ENCODE data around the gene SDK2. TPM values are rescaled to one million over a fixed set of nuclear protein-coding genes. Genes with fewer than 3 reads are reported as not detected.

SDK2 gene
- total RNA-seq, 1 experiment from 2014 or later, result 0.67 TPM

- Histone ChIP-seq H3K36me3 (ENCODE audit: insufficient read depth, low read length, poor library complexity, severe bottlenecking) (no peaks in the 10 kb centered on the region), H3K27me3 (replicated peaks; ENCODE audit: insufficient read depth, low read depth, low read length, poor library complexity) (no peaks in the 10 kb centered on the region), H3K27ac (ENCODE audit: low read depth, low read length, poor library complexity, severe bottlenecking) (no peak overlapping the region), H3K9me3 (ENCODE audit: low read depth, low read length, poor library complexity, severe bottlenecking) (no peaks in the 10 kb centered on the region), H3K4me3 (ENCODE audit: low read depth, low read length, poor library complexity, severe bottlenecking) (no peak overlapping the region), H3K4me1 (ENCODE audit: insufficient read depth, low read length, poor library complexity, severe bottlenecking) (no peaks in the 10 kb centered on the region)
- DNase-seq (ENCODE audit: low spot score), result no peak
- ChIA-PET POLR2A (ENCODE audit: low non-redundant PET) (no interaction called here), CTCF (no interaction called here)
- no TSS peak for BruUV-seq (replicated peaks)
- TF ChIP-seq EZH2 (IDR thresholded peaks at IDR 0.05; ENCODE audit: borderline replicate concordance, low read depth, low read length, poor library complexity, severe bottlenecking) (no peak), CTCF (conservative IDR thresholded peaks at IDR 0.05; ENCODE audit: low read depth, low read length) (no peak)
- intact Hi-C loops (cut with micrococcal nuclease; ENCODE audit: unreplicated experiment), result no loop called here
Measured at GRCh38 chr17:73524941-73525679, 119.1 kb downstream of the SDK2 start.

DNA sequence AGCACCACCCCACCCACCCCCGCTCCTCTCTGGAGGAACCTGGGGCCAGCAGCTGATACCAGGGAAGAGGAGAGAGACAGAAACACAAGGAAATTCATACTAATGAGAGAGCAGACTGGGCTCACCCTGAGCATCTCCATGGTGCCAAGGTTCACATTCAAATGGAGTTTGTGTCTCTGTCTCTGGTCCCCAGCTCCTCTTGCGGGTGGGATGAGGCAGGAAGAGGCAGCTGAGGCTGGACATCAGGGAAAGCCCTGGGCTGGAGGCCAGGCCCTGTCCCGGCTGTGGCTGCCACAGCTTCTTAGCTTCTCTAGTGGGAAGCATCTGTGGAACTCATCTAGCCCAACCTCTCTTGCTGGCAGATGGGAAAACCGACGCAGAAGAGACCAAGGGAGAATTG lies 121.5 kb downstream of the SDK2 start:
- Histone ChIP-seq H3K4me1 (ENCODE audit: insufficient read depth, low read length, poor library complexity, severe bottlenecking) (no peaks in the 10 kb centered on the region), H3K4me3 (ENCODE audit: low read depth, low read length, poor library complexity, severe bottlenecking) (no peak overlapping the region), H3K27me3 (replicated peaks; ENCODE audit: insufficient read depth, low read depth, low read length, poor library complexity) (no peaks in the 10 kb centered on the region), H3K9me3 (ENCODE audit: low read depth, low read length, poor library complexity, severe bottlenecking) (no peaks in the 10 kb centered on the region), H3K36me3 (ENCODE audit: insufficient read depth, low read length, poor library complexity, severe bottlenecking) (no peaks in the 10 kb centered on the region), H3K27ac (ENCODE audit: low read depth, low read length, poor library complexity, severe bottlenecking) (no peak overlapping the region)
- intact Hi-C loops (cut with micrococcal nuclease; ENCODE audit: unreplicated experiment), result no loop called here
- BruUV-seq (replicated peaks), result no TSS peak
- TF ChIP-seq CTCF (conservative IDR thresholded peaks at IDR 0.05; ENCODE audit: low read depth, low read length) (no peak), EZH2 (IDR thresholded peaks at IDR 0.05; ENCODE audit: borderline replicate concordance, low read depth, low read length, poor library complexity, severe bottlenecking) (no peak)
- POLR2A ChIA-PET (ENCODE audit: low non-redundant PET), result no interaction called here
- no peak for DNase-seq (ENCODE audit: low spot score)
- CTCF ChIA-PET, result no interaction called here

- no peak for DNase-seq (ENCODE audit: low spot score)
- Histone ChIP-seq H3K4me3 (ENCODE audit: low read depth, low read length, poor library complexity, severe bottlenecking) (no peak overlapping the region), H3K36me3 (ENCODE audit: insufficient read depth, low read length, poor library complexity, severe bottlenecking) (no peaks in the 10 kb centered on the region), H3K4me1 (ENCODE audit: insufficient read depth, low read length, poor library complexity, severe bottlenecking) (no peaks in the 10 kb centered on the region), H3K27me3 (replicated peaks; ENCODE audit: insufficient read depth, low read depth, low read length, poor library complexity) (no peaks in the 10 kb centered on the region), H3K9me3 (ENCODE audit: low read depth, low read length, poor library complexity, severe bottlenecking) (no peaks in the 10 kb centered on the region), H3K27ac (ENCODE audit: low read depth, low read length, poor library complexity, severe bottlenecking) (no peak overlapping the region)
- BruUV-seq (replicated peaks), result no TSS peak
- TF ChIP-seq EZH2 (IDR thresholded peaks at IDR 0.05; ENCODE audit: borderline replicate concordance, low read depth, low read length, poor library complexity, severe bottlenecking), result no peak
- no peak for TF ChIP-seq CTCF (conservative IDR thresholded peaks at IDR 0.05; ENCODE audit: low read depth, low read length)
- ChIA-PET POLR2A (ENCODE audit: low non-redundant PET) (no interaction called here), CTCF (no interaction called here)
- intact Hi-C loops (cut with micrococcal nuclease; ENCODE audit: unreplicated experiment), result no loop called here
Measured at GRCh38 chr17:73522107-73522506, 122.1 kb downstream of the SDK2 start.
